H1 (cell line): Measurements from ENCODE around the gene MYH11. TPM values are rescaled to one million over a fixed set of nuclear protein-coding genes. Genes with fewer than 3 reads are reported as not detected.

Experiments used
- CTCF ChIA-PET: fragments of 300-600 bp; sonication (Branson Sonifier 250); formaldehyde crosslinking; loops from one replicate; lab custom pipeline; 2021; ENCODE audit not compliant: partially characterized antibody; lab: Charles Lee
- POLR2A ChIA-PET: fragments of 300-600 bp; sonication (Branson Sonifier 250); formaldehyde crosslinking; loops from one replicate; lab custom pipeline; 2021; ENCODE audit warnings: inconsistent platforms; ENCODE audit not compliant: partially characterized antibody; lab: Charles Lee
- DNase-seq, 2 experiments: peaks; one replicate each; pipeline versions ENCODE4 v3.0.0 to v3.0.0-alpha.2; 2010 to 2022; ENCODE audit warnings: low spot score in 2 of 2, low read depth in 1 of 2, mixed read lengths in 1 of 2
- FAIRE-seq: peaks from 2 replicates; lab custom pipeline; 2011; peaks lifted over from hg19 to GRCh38; lab: Jason Lieb, UNC
- H2AFZ ChIP-seq: 2 replicates; pipeline ENCODE4 v1.8.1; 2012; ENCODE audit warnings: low read length, inconsistent platforms
- H2AK5ac ChIP-seq: 2 replicates; pipeline ENCODE4 v1.6.1; 2013; ENCODE audit warnings: low read depth, low read length
- H2BK120ac ChIP-seq: replicated peaks from 2 replicates; pipeline ENCODE3; 2013; ENCODE audit warnings: low read depth, low read length, inconsistent platforms
- H2BK12ac ChIP-seq: 2 replicates; pipeline ENCODE4 v1.6.1; 2013; ENCODE audit warnings: low read depth, low read length
- H2BK15ac ChIP-seq: 2 replicates; pipeline ENCODE4 v1.6.1; 2013; ENCODE audit warnings: low read length
- H2BK20ac ChIP-seq: 2 replicates; pipeline ENCODE4 v1.6.1; 2013; ENCODE audit warnings: low read length
- H2BK5ac ChIP-seq: 2 replicates; pipeline ENCODE4 v1.6.1; 2013; ENCODE audit warnings: low read depth, low read length
- H3K14ac ChIP-seq: 2 replicates; pipeline ENCODE4 v1.6.1; 2013; ENCODE audit warnings: inconsistent platforms; ENCODE audit not compliant: insufficient read length
- H3K18ac ChIP-seq: 2 replicates; pipeline ENCODE4 v1.6.1; 2013; ENCODE audit warnings: low read length; ENCODE audit errors: extremely low read depth
- H3K23ac ChIP-seq: 2 replicates; pipeline ENCODE4 v1.6.1; 2013; ENCODE audit warnings: inconsistent platforms; ENCODE audit not compliant: insufficient read length
- H3K23me2 ChIP-seq: 2 replicates; pipeline ENCODE4 v1.6.1; 2013; ENCODE audit warnings: low read depth, low read length
- H3K27ac ChIP-seq: 2 replicates; pipeline ENCODE4 v1.6.1; 2011; ENCODE audit warnings: low read depth, low read length, inconsistent platforms
- H3K27me3 ChIP-seq, 4 experiments: replicated peaks in 1 of 4; 1 replicate in 1 of 4; 2 replicates in 3 of 4; pipeline versions ENCODE4 v1.6.1 to v1.8.1; 2011 to 2013; ENCODE audit warnings: low read length in 3 of 4, mild to moderate bottlenecking in 3 of 4, inconsistent platforms in 2 of 4, mixed read lengths in 2 of 4, moderate library complexity in 1 of 4; ENCODE audit not compliant: control insufficient read depth in 3 of 4, insufficient read depth in 3 of 4; ENCODE audit errors: extremely low read depth in 1 of 4
- H3K36me3 ChIP-seq, 4 experiments: 2 replicates each; pipeline versions ENCODE4 v1.6.1 to v1.8.1; 2011 to 2013; ENCODE audit warnings: mild to moderate bottlenecking in 4 of 4, low read length in 3 of 4, moderate library complexity in 2 of 4, control low read depth in 1 of 4, inconsistent platforms in 1 of 4; ENCODE audit not compliant: insufficient read depth in 4 of 4, control insufficient read depth in 2 of 4
- H3K4ac ChIP-seq: replicated peaks from 2 replicates; pipeline ENCODE3; 2013; ENCODE audit warnings: low read length, low read depth, mixed read lengths, inconsistent platforms; ENCODE audit not compliant: insufficient read length
- H3K4me1 ChIP-seq, 4 experiments: replicated peaks in 1 of 4; 1 replicate in 1 of 4; 2 replicates in 3 of 4; pipeline versions ENCODE4 v1.6.1 to v1.8.1; 2011 to 2013; ENCODE audit warnings: low read length in 3 of 4, inconsistent platforms in 2 of 4, mixed read lengths in 1 of 4; ENCODE audit not compliant: insufficient read depth in 4 of 4, control insufficient read depth in 3 of 4
- H3K4me2 ChIP-seq, 2 experiments: 2 replicates each; pipeline versions ENCODE4 v1.6.1 to v1.8.1; 2011 to 2013; ENCODE audit warnings: low read depth in 2 of 2, low read length in 2 of 2, control low read depth in 1 of 2, inconsistent platforms in 1 of 2, mild to moderate bottlenecking in 1 of 2; ENCODE audit not compliant: insufficient read depth in 1 of 2
- H3K4me3 ChIP-seq, 4 experiments: fragments of 200-600, 300-600 bp in 1 of 4; sonication (generic), shearing (Covaris generic), sonication (Bioruptor Twin) in 1 of 4; 2 replicates each; pipeline versions ENCODE4 v1.5.1 to v1.8.1; 2011 to 2016; ENCODE audit warnings: low read length in 4 of 4, low read depth in 3 of 4, control low read depth in 2 of 4, inconsistent platforms in 2 of 4, mild to moderate bottlenecking in 2 of 4, mixed read lengths in 1 of 4, moderate library complexity in 1 of 4; ENCODE audit not compliant: insufficient read depth in 2 of 4; ENCODE audit errors: extremely low read depth in 1 of 4
- H3K56ac ChIP-seq: replicated peaks from 2 replicates; pipeline ENCODE3; 2013; ENCODE audit warnings: low read depth, mild to moderate bottlenecking, mixed read lengths, low read length, inconsistent platforms; ENCODE audit not compliant: insufficient read length
- H3K79me1 ChIP-seq: 2 replicates; pipeline ENCODE4 v1.6.1; 2013; ENCODE audit warnings: low read depth, low read length, control low read depth
- H3K79me2 ChIP-seq, 2 experiments: 2 replicates each; pipeline versions ENCODE4 v1.6.1 to v1.8.1; 2012 to 2013; ENCODE audit warnings: low read length in 2 of 2, mild to moderate bottlenecking in 2 of 2, inconsistent platforms in 1 of 2; ENCODE audit not compliant: insufficient read depth in 2 of 2, control insufficient read depth in 1 of 2
- H3K9ac ChIP-seq, 4 experiments: replicated peaks in 1 of 4; 1 replicate in 1 of 4; 2 replicates in 3 of 4; pipeline versions ENCODE4 v1.6.1 to v1.8.1; 2011 to 2013; ENCODE audit warnings: low read depth in 3 of 4, low read length in 3 of 4, control low read depth in 2 of 4, mild to moderate bottlenecking in 2 of 4, moderate library complexity in 2 of 4, inconsistent platforms in 1 of 4; ENCODE audit errors: extremely low read depth in 1 of 4
- H3K9me3 ChIP-seq, 2 experiments: 2 replicates each; pipeline versions ENCODE4 v1.6.1 to v1.8.1; 2012 to 2013; ENCODE audit warnings: mild to moderate bottlenecking in 2 of 2, moderate library complexity in 2 of 2, control low read depth in 1 of 2, inconsistent platforms in 1 of 2, low read depth in 1 of 2, low read length in 1 of 2, mixed read lengths in 1 of 2; ENCODE audit not compliant: insufficient read depth in 2 of 2
- H4K20me1 ChIP-seq, 2 experiments: replicated peaks in 1 of 2; 2 replicates each; pipeline versions ENCODE3 to v1.8.1; 2011 to 2013; ENCODE audit warnings: inconsistent platforms in 2 of 2, low read length in 2 of 2, mild to moderate bottlenecking in 1 of 2; ENCODE audit not compliant: insufficient read depth in 2 of 2, control insufficient read depth in 1 of 2
- H4K5ac ChIP-seq: 2 replicates; pipeline ENCODE4 v1.6.1; 2013; ENCODE audit warnings: low read length, low read depth, mixed read lengths, inconsistent platforms; ENCODE audit not compliant: insufficient read length
- H4K8ac ChIP-seq: 2 replicates; pipeline ENCODE4 v1.8.0; 2013; ENCODE audit warnings: mild to moderate bottlenecking, moderate library complexity, low read length, inconsistent platforms; ENCODE audit not compliant: insufficient read depth; ENCODE audit errors: extremely low read depth
- H4K91ac ChIP-seq: replicated peaks from 2 replicates; pipeline ENCODE3; 2013; ENCODE audit warnings: low read length, mixed read lengths, inconsistent platforms; ENCODE audit not compliant: insufficient read length
- BRCA1 ChIP-seq: IDR thresholded peaks from 2 replicates; pipeline ENCODE4 v1.6.1; 2012; ENCODE audit warnings: low read depth, low read length, improper control_type of control experiment
- CBX8 ChIP-seq: fragments of 300-800, 300-1000 bp; sonication (generic); IDR thresholded peaks from 2 replicates; pipeline ENCODE4 v1.7.1; 2016; ENCODE audit warnings: low read depth, low read length, borderline replicate concordance
- CHD1 ChIP-seq: IDR thresholded peaks from 2 replicates; pipeline ENCODE4 v1.6.1; 2012; ENCODE audit warnings: low read depth, low read length, improper control_type of control experiment
- CTCF ChIP-seq, 3 experiments: IDR thresholded peaks; 1 replicate in 2 of 3; 2 replicates in 1 of 3; pipeline versions ENCODE4 v1.5.1 to v1.6.1; 2011; ENCODE audit warnings: low read length in 3 of 3, mild to moderate bottlenecking in 3 of 3, inconsistent platforms in 2 of 3, low read depth in 1 of 3, moderate library complexity in 1 of 3; ENCODE audit not compliant: insufficient read depth in 1 of 3; ENCODE audit errors: control extremely low read depth in 1 of 3
- JUN ChIP-seq: IDR thresholded peaks from 2 replicates; pipeline ENCODE4 v1.6.1; 2011; ENCODE audit warnings: low read depth, mild to moderate bottlenecking, improper control_type of control experiment, low read length
- MAFK ChIP-seq: IDR thresholded peaks from 2 replicates; pipeline ENCODE4 v1.6.1; 2012; ENCODE audit warnings: low read depth, mild to moderate bottlenecking, improper control_type of control experiment, low read length
- PHF8 ChIP-seq: fragments of 200-600 bp; sonication (generic); conservative IDR thresholded peaks from 2 replicates; pipeline ENCODE4 v1.7.1; 2012; ENCODE audit warnings: low read depth, mild to moderate bottlenecking, inconsistent platforms, low read length, moderate library complexity
- POLR2A ChIP-seq, 2 experiments: IDR thresholded peaks; 1 replicate in 1 of 2; 2 replicates in 1 of 2; pipeline ENCODE4 v1.6.1; 2011; ENCODE audit warnings: low read depth in 2 of 2, low read length in 2 of 2, mild to moderate bottlenecking in 2 of 2; ENCODE audit errors: control extremely low read depth in 1 of 2
- RFX5 ChIP-seq: IDR thresholded peaks from 2 replicates; pipeline ENCODE4 v1.6.1; 2011; ENCODE audit warnings: low read depth, low read length, improper control_type of control experiment, borderline replicate concordance
- SAP30 ChIP-seq: fragments of 300-600 bp; sonication (generic); IDR thresholded peaks from 2 replicates; pipeline ENCODE4 v1.7.1; 2012; ENCODE audit warnings: low read length, moderate library complexity, mild to moderate bottlenecking, inconsistent platforms; ENCODE audit not compliant: insufficient read depth, insufficient replicate concordance
- SP4 ChIP-seq: IDR thresholded peaks from 2 replicates; pipeline ENCODE4 v1.6.1; 2012; ENCODE audit warnings: low read length, inconsistent platforms
- SRF ChIP-seq: IDR thresholded peaks from 2 replicates; pipeline ENCODE4 v1.6.1; 2011; ENCODE audit warnings: mild to moderate bottlenecking, low read depth, low read length, moderate library complexity
- TBP ChIP-seq: IDR thresholded peaks from 2 replicates; pipeline ENCODE4 v1.6.1; 2011; ENCODE audit warnings: low read depth, low read length, improper control_type of control experiment
- WGBS, 2 experiments: shearing (Covaris generic) in 1 of 2; methylation state at CpG; one replicate each; pipeline versions ENCODE4 v1.1.6 to v1.1.7; 2013 to 2015; ENCODE audit warnings: low lambda C conversion rate in 2 of 2, mixed read lengths in 2 of 2, inconsistent platforms in 1 of 2, low coverage in 1 of 2, missing lambda C conversion rate in 1 of 2; ENCODE audit not compliant: insufficient replicate concordance in 2 of 2, insufficient coverage in 1 of 2, insufficient read length in 1 of 2; ENCODE audit errors: extremely low coverage in 1 of 2, missing lambda C conversion rate in 1 of 2; 5-methylcytosine and 5-hydroxymethylcytosine counted together
- polyA plus RNA-seq, 7 experiments: library from polyadenylated mRNA; depleted of rRNA in 3 of 7; stranded (reverse) in 5 of 7; unstranded in 2 of 7; fragments of >200 nt in 5 of 7; fragments of 200-250 nt in 2 of 7; gene quantifications; 1 replicate in 5 of 7; 2 replicates in 1 of 7; 4 replicates in 1 of 7; pipeline versions ENCODE4 v1.2.1 to v1.2.3, GENCODE V29; 2011 to 2013; ENCODE audit warnings: missing spikeins in 2 of 7, mixed read lengths in 2 of 7
- total RNA-seq: library from RNA; stranded (reverse); fragmentation: NEBNext Ultra II Directional; extraction: Animal tissue kit (Norgen Biotek cat#: 25700); gene quantifications from 2 replicates; pipeline ENCODE4 v1.2.1, GENCODE V29; 2021

Gene MYH11
- total and polyA plus RNA-seq, 2 of the 8 experiments (the other 6 are each of a cell fraction or from before 2014, with no cell fraction given): 0.11 to 0.78 TPM

- no peaks in the 10 kb centered on the region for H3K36me3 ChIP-seq
- no peaks in the 10 kb centered on the region for H3K27me3 ChIP-seq
- no peak overlapping the region for H3K4me3 ChIP-seq
- H3K79me2 ChIP-seq: no peaks in the 10 kb centered on the region
- no peak overlapping the region for H3K9ac ChIP-seq
- no peak overlapping the region for H2BK15ac ChIP-seq
- no peaks in the 10 kb centered on the region for H3K23me2 ChIP-seq
- H3K27ac ChIP-seq: no peak overlapping the region
- H2AFZ ChIP-seq: no peak overlapping the region
- no peak overlapping the region for H2BK5ac ChIP-seq
- H3K79me1 ChIP-seq: no peaks in the 10 kb centered on the region
- no peak overlapping the region for H3K4me2 ChIP-seq
- WGBS, 2 experiments: 88% methylated on average over 3 of the region's 3 CpGs; no CpG with 5 or more reads in 1 of the 2 experiments
- no peak overlapping the region for H3K4ac ChIP-seq
- no peak for FAIRE-seq
- CTCF ChIA-PET: interaction anchor here (1.3 kb wide), 1 partner anchor 21 kb away, joined by 6 read pairs; no protein-coding TSS in a partner anchor
- H4K5ac ChIP-seq: no peak overlapping the region
- H2AK5ac ChIP-seq: no peak overlapping the region
- no peaks in the 10 kb centered on the region for H3K9me3 ChIP-seq
- no peaks in the 10 kb centered on the region; a peak in 1 of 7 replicates for H3K4me1 ChIP-seq
- no peak overlapping the region for H4K8ac ChIP-seq
- POLR2A ChIA-PET: no interaction called here
- no peak overlapping the region for H4K91ac ChIP-seq
- H4K20me1 ChIP-seq: no peaks in the 10 kb centered on the region
- H2BK120ac ChIP-seq: no peak overlapping the region
- DNase-seq: no peak
- no peak overlapping the region for H2BK12ac ChIP-seq
- no peak overlapping the region for H2BK20ac ChIP-seq
- H3K18ac ChIP-seq: no peak overlapping the region
- H3K23ac ChIP-seq: no peak overlapping the region
- no peak overlapping the region for H3K14ac ChIP-seq
- H3K56ac ChIP-seq: no peak overlapping the region
- TF ChIP-seq BRCA1 (no peak), CTCF (IDR thresholded peaks at IDR 0.05; ENCODE audit: control extremely low read depth in 1 of 3, insufficient read depth in 1 of 3, low read depth in 1 of 3, low read length in 3 of 3) (no peak), POLR2A (IDR thresholded peaks at IDR 0.05; ENCODE audit: control extremely low read depth in 1 of 2, low read depth in 2 of 2, low read length in 2 of 2) (no peak), CHD1 (no peak), JUN (no peak), SAP30 (no peak), SRF (no peak), PHF8 (no peak), TBP (no peak), CBX8 (no peak), SP4 (no peak), MAFK (no peak), RFX5 (no peak)
Measured at GRCh38 chr16:15735610-15736009, 121.2 kb downstream of the MYH11 start.
